Measurements from ENCODE around the gene PRAMEF12. TPM values are rescaled to one million over a fixed set of nuclear protein-coding genes. Genes with fewer than 3 reads are reported as not detected.

The PRAMEF12 gene
- total RNA-seq, 1 donor from 2014 or later = not detected

DNA sequence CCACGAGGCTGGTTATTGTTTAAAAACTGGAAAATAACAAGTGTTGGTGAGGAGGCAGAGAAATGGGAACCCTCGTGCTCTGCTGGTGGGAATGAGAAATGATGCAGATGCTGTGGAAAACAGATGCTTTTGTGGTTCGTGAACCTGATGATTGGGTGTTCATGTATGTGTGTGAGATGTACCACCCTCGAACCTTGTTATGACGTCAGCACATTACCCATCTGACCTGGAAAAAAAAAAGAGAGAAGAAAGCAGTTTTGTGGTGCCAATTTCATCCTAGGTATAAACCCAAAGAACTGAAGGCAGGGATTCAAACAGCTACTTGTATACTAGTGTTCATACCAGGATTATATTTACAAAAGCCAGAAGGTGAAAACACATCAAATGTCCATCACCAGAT, 33.9 kb upstream of the PRAMEF12 start:
- H3K27ac ChIP-seq = no peak overlapping the region
- intact Hi-C loops (cut with DNase I) = no loop called here
- H3K36me3 ChIP-seq = no peaks in the 10 kb centered on the region
- ATAC-seq (no peak), DNase-seq (no peak)
- H3K9me3 ChIP-seq = no peaks in the 10 kb centered on the region
- H3K4me1 ChIP-seq = no peaks in the 10 kb centered on the region
- TF ChIP-seq, protein P1, sequence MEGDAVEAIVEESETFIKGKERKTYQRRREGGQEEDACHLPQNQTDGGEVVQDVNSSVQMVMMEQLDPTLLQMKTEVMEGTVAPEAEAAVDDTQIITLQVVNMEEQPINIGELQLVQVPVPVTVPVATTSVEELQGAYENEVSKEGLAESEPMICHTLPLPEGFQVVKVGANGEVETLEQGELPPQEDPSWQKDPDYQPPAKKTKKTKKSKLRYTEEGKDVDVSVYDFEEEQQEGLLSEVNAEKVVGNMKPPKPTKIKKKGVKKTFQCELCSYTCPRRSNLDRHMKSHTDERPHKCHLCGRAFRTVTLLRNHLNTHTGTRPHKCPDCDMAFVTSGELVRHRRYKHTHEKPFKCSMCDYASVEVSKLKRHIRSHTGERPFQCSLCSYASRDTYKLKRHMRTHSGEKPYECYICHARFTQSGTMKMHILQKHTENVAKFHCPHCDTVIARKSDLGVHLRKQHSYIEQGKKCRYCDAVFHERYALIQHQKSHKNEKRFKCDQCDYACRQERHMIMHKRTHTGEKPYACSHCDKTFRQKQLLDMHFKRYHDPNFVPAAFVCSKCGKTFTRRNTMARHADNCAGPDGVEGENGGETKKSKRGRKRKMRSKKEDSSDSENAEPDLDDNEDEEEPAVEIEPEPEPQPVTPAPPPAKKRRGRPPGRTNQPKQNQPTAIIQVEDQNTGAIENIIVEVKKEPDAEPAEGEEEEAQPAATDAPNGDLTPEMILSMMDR (IDR thresholded peaks at IDR 0.05) = no peak
- peaks cover 5% of the 10 kb centered on the region for H3K27me3 ChIP-seq (ENCODE audit: low read depth)
- no peak overlapping the region for H3K4me3 ChIP-seq

DNA sequence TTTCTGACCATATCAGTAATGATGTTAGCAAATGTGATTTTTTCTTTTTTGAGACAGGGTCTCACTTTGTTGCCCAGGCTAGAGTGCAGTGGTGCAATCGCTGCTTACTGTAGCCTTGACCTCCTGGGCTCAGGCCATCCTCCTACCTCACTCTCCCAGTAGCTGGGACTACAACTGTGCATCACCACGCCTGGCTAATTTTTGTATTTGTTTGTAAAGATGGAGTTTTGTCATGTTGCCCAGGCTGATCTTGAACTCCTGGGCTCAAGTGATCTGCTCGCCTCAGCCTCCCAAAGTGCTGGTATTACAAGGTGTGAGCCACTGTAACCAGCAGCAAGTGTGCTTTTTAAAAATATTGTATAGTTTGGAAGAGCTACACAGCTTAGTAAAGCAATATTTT, 31.6 kb upstream of the PRAMEF12 start:
- no peak overlapping the region for H3K27ac ChIP-seq
- H3K9me3 ChIP-seq = no peaks in the 10 kb centered on the region
- no peak for DNase-seq
- no peak overlapping the region for H3K4me3 ChIP-seq
- H3K36me3 ChIP-seq = no peaks in the 10 kb centered on the region
- TF ChIP-seq, protein P1 (IDR thresholded peaks at IDR 0.05) = no peak
- intact Hi-C loops (cut with DNase I) = no loop called here
- H3K27me3 ChIP-seq (ENCODE audit: low read depth) = no peaks in the 10 kb centered on the region
- no peak for ATAC-seq
- no peaks in the 10 kb centered on the region for H3K4me1 ChIP-seq

DNA sequence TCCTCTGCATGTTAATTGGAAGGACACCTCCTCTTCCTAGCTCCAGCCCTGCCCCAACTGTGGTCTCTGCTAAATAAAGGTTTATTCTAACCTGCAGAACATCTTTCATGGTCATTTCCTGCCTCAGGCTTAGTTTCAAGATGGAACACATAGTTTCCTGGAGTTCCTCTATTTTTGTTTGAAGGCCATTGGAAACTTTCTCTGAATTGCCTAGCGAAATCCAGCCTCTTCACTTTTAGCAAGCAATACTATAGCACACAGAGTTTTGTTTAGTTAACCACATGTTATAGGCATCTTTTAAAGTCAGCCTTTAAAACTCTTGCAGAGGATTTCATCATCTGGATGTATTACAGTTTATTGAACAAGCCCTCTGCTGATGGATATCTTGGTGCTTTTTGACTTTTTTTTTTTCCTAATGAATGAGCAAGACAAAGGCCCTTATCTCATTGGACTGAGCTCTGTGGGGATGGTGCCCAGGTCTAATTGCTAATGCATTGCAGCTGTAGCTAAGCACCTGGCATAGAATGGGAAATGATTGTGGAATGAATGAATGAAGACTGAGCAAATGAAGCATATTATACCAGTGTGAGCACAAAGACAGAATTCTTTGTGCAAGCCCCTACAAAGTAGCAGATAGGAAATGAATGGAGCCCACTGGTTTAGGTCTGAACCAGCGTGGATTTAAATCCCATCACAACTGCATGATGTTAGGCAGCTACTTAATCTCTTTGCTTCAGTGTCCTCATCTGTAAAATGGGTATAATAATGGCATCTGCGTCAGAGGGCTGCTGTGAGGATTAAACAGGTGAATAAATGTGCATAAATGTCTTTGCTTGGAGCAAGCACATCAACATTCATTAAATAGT, 28.2 kb upstream of the PRAMEF12 start:
- ATAC-seq = no peak
- intact Hi-C loops (cut with DNase I) = no loop called here
- H3K9me3 ChIP-seq = peaks cover 14% of the 10 kb centered on the region

DNA sequence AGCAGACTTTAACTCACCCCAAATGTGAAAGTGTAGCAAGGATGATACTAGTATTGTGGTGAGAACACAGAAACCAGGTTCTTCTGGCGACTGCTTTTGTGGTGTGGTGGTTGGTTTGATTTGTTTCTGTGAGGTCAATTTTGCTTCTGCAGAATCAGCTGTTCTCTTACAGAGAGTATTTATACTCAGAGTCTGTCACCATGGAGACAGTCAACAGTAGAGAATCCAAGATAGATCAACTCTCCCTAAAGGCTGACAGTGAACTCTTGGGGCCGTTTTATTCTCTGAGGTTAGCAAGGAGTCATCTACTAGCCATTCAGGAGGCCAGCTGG, 27.6 kb upstream of the PRAMEF12 start, which contains the start of gene CFAP107:
TSS of gene CFAP107 (plus strand) at position 209 of the 332 bp plus-strand sequence. CDS start 231 bp downstream, outside the sequence.
- intact Hi-C loops (cut with DNase I) = no loop called here
- Histone ChIP-seq H3K36me3 (no peaks in the 10 kb centered on the region), H3K27ac (no peak within 1 kb of the TSS), H3K27me3 (ENCODE audit: low read depth) (no peaks in the 10 kb centered on the region), H3K4me3 (no peak within 1 kb of the TSS), H3K9me3 (peaks cover 14% of the 10 kb centered on the region), H3K4me1 (no peaks in the 10 kb centered on the region)
- ATAC-seq (no peak), DNase-seq (no peak)
- TF ChIP-seq, protein P1 (IDR thresholded peaks at IDR 0.05) = no peak

More for the DNA sequence above, 28.2 kb upstream of the PRAMEF12 start:
- no peak overlapping the region for H3K4me3 ChIP-seq
- H3K27me3 ChIP-seq (ENCODE audit: low read depth) = no peaks in the 10 kb centered on the region
- no peaks in the 10 kb centered on the region for H3K36me3 ChIP-seq
- TF ChIP-seq, protein P1 (IDR thresholded peaks at IDR 0.05) = no peak
- DNase-seq = no peak
- H3K27ac ChIP-seq = no peak overlapping the region
- H3K4me1 ChIP-seq = no peaks in the 10 kb centered on the region

DNA sequence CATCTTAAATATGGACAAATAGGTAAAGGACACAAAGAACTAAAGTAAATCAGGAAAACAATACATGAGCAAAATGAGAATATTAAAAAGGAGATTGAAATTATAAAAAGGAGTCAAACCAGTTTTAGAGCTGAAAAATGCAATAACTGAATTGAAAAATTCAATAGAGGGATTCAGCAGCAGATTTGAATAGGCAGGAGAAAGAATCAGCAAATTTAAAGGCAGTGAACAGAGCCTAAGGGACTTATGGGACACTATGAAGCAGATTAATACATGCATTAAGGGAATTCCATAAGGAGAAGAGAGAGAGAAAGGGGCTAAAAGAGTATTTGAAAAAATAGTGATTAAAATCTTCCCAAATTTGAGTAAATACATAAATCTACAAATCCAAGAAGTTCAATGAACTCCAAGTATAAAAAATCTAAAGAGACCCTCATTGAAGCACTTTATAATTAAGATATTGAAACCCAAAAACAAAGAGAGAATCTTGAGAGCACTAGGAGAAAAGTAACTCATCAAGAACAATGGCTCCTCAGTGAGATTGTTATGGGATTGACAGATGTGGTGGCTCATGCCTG, 24.7 kb upstream of the PRAMEF12 start:
- ATAC-seq = no peak
- intact Hi-C loops (cut with DNase I) = no loop called here

More for the DNA sequence above, 24.7 kb upstream of the PRAMEF12 start:
- no peaks in the 10 kb centered on the region for H3K4me1 ChIP-seq
- H3K27ac ChIP-seq = no peak overlapping the region
- no peaks in the 10 kb centered on the region for H3K36me3 ChIP-seq
- no peak overlapping the region for H3K4me3 ChIP-seq
- DNase-seq = no peak
- no peaks in the 10 kb centered on the region for H3K27me3 ChIP-seq (ENCODE audit: low read depth)
- H3K9me3 ChIP-seq = peaks cover 14% of the 10 kb centered on the region
- TF ChIP-seq, protein P1 (IDR thresholded peaks at IDR 0.05) = no peak

Measured in lower lobe of right lung (tissue), 2 donors.